GM18519 (cell line): Measurements from ENCODE around the gene TBC1D20.
"Not testable (repeated sequence)": the region's sequence is repeated elsewhere in the genome, so short reads cannot be mapped to it uniquely, and the experiment has no call there.

Source experiments
- ATAC-seq: cut with Tn5 transposase; IDR thresholded peaks from one replicate; pipeline ENCODE4 v1.9.1; 2021; ENCODE audit warnings: mild to moderate bottlenecking, moderate library complexity; ENCODE audit not compliant: unreplicated experiment, low FRiP score

TBC1D20 gene

GRCh38 chr20:402898-403581 is 59.3 kb downstream of the TBC1D20 start:
- ATAC-seq, result no peak

GRCh38 chr20:402496-402885 is 59.8 kb downstream of the TBC1D20 start:
- no peak for ATAC-seq

GRCh38 chr20:401682-402495 is 60.4 kb downstream of the TBC1D20 start:
- ATAC-seq, result no peak

- no peak for ATAC-seq
Measured at GRCh38 chr20:400454-401275, 61.7 kb downstream of the TBC1D20 start.

DNA sequence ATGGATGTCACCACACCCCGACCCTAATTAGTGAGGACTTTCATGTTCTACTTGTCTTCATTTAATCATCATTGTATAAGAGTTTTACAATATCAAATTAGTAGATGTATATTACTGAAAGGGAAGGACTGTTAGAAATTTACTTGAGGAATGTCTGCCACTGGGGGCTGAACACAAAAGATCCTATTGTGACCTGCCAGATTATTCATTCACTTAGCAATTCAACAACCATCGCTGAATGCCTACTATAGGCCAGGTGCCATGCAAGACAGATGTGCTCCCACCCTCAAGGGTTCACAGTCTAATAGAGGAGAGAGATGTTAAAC is 62.2 kb downstream of the TBC1D20 start:
- no peak for ATAC-seq

DNA sequence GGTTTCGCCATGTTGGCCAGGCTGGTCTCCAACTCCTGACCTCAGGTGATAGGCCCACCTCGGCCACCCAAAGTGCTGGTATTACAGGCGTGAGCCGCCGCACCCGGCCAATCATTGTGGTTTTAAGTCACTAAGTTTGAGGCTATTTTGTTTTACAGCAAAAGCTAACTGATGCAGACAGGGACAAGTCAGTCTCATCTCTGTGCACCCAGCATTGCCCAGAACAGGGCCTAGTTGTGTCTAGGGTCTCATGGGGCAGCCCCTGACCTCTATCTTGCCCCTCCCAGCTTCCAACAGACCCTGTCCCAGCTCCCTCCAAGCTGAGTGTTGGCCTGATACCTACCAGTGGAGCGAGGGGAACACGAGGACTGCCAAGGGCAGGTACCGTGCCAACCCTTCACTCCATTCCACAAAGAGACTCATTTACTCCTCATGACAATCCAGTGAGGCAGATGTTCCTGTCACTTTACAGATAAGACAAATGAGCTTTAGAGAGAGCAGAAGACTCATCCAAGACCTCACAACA is 63.1 kb downstream of the TBC1D20 start:
- ATAC-seq, result no peak

GRCh38 chr20:397432-398237 is 64.7 kb downstream of the TBC1D20 start:
- ATAC-seq, result no peak

DNA sequence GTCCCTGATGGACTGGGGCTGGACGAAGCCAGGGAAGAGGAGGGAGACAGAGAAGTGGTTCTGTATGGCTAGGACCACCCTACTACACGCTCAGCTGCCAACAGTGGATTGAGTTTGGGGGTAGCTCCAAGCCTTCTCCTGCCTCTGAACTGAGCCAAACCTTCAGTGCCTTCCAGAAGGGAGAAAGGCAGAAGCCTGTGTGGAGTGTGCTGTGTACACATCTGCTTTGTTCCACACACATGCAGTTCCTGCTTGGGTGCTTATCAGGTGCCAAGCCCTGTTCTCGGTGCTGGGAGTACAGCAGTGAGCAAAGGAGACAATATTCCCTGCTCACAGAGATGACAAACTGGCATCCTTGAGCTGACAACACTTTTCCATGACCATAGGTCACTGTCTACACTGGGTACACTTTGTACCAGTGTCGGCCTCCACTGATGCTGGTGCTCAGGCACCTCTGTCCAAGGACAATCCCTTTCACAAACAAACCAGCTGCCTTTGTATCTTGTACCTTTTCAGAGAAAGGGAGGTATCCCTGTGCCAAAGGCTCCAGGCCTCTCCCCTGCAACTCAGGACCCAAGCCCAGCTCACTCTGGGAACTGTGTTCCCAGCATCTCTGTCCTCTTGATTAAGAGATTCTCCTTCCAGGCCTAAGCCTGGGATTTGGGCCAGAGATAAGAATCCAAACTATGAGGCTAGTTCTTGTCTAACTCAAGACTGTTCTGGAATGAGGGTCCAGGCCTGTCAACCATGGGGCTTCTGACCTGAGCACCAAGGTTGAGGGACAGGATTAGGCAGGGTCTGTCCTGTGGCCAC is 65.5 kb downstream of the TBC1D20 start:
- ATAC-seq, result no peak

DNA sequence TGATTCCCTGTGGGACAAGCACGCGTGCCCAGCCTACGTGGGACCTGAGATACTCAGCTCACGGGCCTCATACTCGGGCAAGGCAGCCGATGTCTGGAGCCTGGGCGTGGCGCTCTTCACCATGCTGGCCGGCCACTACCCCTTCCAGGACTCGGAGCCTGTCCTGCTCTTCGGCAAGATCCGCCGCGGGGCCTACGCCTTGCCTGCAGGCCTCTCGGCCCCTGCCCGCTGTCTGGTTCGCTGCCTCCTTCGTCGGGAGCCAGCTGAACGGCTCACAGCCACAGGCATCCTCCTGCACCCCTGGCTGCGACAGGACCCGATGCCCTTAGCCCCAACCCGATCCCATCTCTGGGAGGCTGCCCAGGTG is 66.1 kb downstream of the TBC1D20 start:
- no peak for ATAC-seq

- not testable (repeated sequence) for ATAC-seq
Measured at GRCh38 chr20:393296-393695, 69.0 kb downstream of the TBC1D20 start.

DNA sequence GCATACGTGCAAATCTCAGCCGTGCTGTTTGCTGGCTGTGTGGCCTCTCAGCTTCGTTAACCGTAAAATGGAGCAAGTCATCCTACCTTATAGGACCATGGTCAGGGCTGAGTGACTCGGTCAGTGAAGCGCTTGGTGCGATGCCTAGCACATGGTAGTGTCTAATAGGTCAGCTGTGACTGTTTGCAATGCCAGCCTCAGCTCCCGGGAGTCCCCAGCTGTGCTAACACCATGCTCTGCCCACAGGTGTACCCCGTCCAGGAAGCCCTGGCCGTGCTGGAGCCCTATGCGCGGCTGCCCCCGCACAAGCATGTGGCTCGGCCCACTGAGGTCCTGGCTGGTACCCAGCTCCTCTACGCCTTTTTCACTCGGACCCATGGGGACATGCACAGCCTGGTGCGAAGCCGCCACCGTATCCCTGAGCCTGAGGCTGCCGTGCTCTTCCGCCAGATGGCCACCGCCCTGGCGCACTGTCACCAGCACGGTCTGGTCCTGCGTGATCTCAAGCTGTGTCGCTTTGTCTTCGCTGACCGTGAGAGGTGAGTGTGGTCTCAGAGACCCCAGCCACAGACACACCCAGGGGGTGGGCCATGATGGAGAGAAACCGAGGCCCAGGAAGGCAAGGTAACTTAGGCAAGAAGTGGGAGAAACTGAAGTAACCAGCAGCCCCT is 71.2 kb downstream of the TBC1D20 start:
- ATAC-seq, result no peak

GRCh38 chr20:389220-389619 is 73.1 kb downstream of the TBC1D20 start:
- ATAC-seq, result no peak

DNA sequence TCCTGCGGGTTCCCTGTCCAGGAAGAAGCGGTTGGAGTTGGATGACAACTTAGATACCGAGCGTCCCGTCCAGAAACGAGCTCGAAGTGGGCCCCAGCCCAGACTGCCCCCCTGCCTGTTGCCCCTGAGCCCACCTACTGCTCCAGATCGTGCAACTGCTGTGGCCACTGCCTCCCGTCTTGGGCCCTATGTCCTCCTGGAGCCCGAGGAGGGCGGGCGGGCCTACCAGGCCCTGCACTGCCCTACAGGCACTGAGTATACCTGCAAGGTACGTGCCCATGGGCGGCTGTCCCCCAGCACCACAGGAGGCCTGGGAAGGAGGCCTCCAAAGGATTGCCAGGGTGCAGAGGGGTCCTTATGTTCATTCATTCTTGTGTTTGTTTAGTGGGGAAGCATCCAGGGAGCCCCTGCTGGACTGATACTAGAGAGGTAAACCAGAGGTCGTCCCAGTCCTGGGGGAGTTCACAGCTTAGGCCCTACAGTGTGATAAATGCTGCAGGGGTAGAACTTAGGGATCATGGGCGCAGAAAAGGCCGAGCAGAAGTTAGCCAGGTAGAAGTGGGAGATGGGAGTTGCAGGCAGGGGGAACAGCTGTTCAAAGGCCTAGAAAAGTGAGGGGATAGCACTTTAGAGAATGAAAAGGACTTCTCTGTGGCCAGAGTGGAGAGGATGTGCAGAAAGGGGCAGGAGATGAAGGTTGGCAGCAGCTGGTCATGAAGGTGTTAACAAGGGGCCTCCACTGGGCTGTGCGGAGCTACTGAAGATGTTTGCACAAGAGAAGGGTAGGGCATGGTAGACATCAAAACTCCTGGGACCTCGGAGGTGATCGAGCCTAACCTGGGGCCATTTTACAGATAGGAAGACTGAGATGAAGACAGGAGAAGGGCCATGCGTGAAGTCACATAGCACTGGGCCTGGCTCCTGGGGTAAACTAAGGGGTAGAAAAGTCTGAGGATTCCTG is 74.0 kb downstream of the TBC1D20 start:
- no peak for ATAC-seq

- ATAC-seq, result no peak
Measured at GRCh38 chr20:387520-387919, 74.8 kb downstream of the TBC1D20 start.

- ATAC-seq, result not testable (repeated sequence)
Measured at GRCh38 chr20:386634-387033, 75.7 kb downstream of the TBC1D20 start.
